Hepatocyte (in vitro differentiated cells): ENCODE data around the gene CDC123.

ENCODE experiments used
- CTCF ChIP-seq: fragments of 200-600 bp; sonication (generic); IDR thresholded peaks from 2 replicates; pipeline ENCODE4 v1.5.1; 2016; ENCODE audit warnings: antibody characterized with exemption, mild to moderate bottlenecking; ENCODE audit not compliant: poor library complexity
- EZH2 ChIP-seq: fragments of 200-600 bp; sonication (generic); IDR thresholded peaks from 2 replicates; pipeline ENCODE4 v1.6.1; 2016; ENCODE audit warnings: antibody characterized with exemption, mild to moderate bottlenecking, borderline replicate concordance
- EZH2phosphoT487 ChIP-seq: fragments of 200-600 bp; sonication (generic); IDR thresholded peaks from one replicate; pipeline ENCODE4 v1.6.1; 2018; ENCODE audit warnings: antibody characterized with exemption, mild to moderate bottlenecking, low read depth, moderate library complexity; ENCODE audit not compliant: unreplicated experiment, severe bottlenecking

GRCh38 chr10:12279281-12279680 is 83.3 kb downstream of the CDC123 start:
- TF ChIP-seq CTCF: no peak
- TF ChIP-seq EZH2: no peak
- TF ChIP-seq EZH2phosphoT487: no peak
